Activated CD4-positive, CD25-positive, alpha-beta regulatory T cell (primary cell): ENCODE measurements around the gene C20orf204.

ENCODE experiments used
- DNase-seq, 4 experiments: peaks; one replicate each; lab custom pipeline; 2025; lab: John Stamatoyannopoulos, UW

The C20orf204 gene

GRCh38 chr20:64042054-64042781 is 6.2 kb downstream of the C20orf204 start:
- DNase-seq, result no peak

- DNase-seq, result no peak
Measured at GRCh38 chr20:64043768-64044167, 7.8 kb downstream of the C20orf204 start.

- DNase-seq, result no peak
Measured at GRCh38 chr20:64044484-64045247, 8.7 kb downstream of the C20orf204 start.

GRCh38 chr20:64045346-64046011 is 9.5 kb downstream of the C20orf204 start:
- DNase-seq, result no peak

- DNase-seq, result no peak
Measured at GRCh38 chr20:64047046-64047389, 11.0 kb downstream of the C20orf204 start.

- no peak for DNase-seq
Measured at GRCh38 chr20:64047968-64048401, 12.0 kb downstream of the C20orf204 start.

GRCh38 chr20:64048402-64049044 is 12.5 kb downstream of the C20orf204 start:
- DNase-seq, result no peak

- no peak for DNase-seq
Measured at GRCh38 chr20:64049060-64049877, 13.3 kb downstream of the C20orf204 start, which contains the start of gene SOX18. SOX18 (minus strand) TSS chr20:64049639; CDS start chr20:64049516, 123 bp downstream.

GRCh38 chr20:64049878-64050260 is 13.9 kb downstream of the C20orf204 start:
- DNase-seq, result no peak

- DNase-seq, result no peak
Measured at GRCh38 chr20:64050261-64051032, 14.5 kb downstream of the C20orf204 start.

GRCh38 chr20:64051033-64051452 is 15.1 kb downstream of the C20orf204 start:
- DNase-seq, result no peak

GRCh38 chr20:64051561-64052325 is 15.8 kb downstream of the C20orf204 start:
- DNase-seq, result no peak

GRCh38 chr20:64052326-64052722 is 16.3 kb downstream of the C20orf204 start:
- DNase-seq, result no peak

- no peak for DNase-seq
Measured at GRCh38 chr20:64052987-64053840, 17.2 kb downstream of the C20orf204 start.

- no peak for DNase-seq
Measured at GRCh38 chr20:64053841-64054661, 18.1 kb downstream of the C20orf204 start.

GRCh38 chr20:64055396-64055892 is 19.5 kb downstream of the C20orf204 start:
- no peak for DNase-seq

GRCh38 chr20:64055893-64056638 is 20.1 kb downstream of the C20orf204 start:
- DNase-seq, result no peak
